Panc1 (cell line): ENCODE measurements around the gene TRIM68. TPM values are rescaled to one million over a fixed set of nuclear protein-coding genes. Genes with fewer than 3 reads are reported as not detected.

Source experiments
- ATAC-seq: fragments of 200-7000 bp; cut with Tn5 transposase; 2 replicates; pipeline ENCODE4 v1.9.1; 2020; ENCODE audit warnings: mild to moderate bottlenecking, moderate library complexity
- BruUV-seq: library from RNA; stranded (reverse); fragments of 400-500 nt; replicated peaks from 2 replicates; lab custom pipeline; 2021; lab: Mats Ljungman, UMichigan
- CTCF ChIA-PET: fragments of 300-600 bp; sonication (Branson Sonifier 250); formaldehyde crosslinking; loops from one replicate; lab custom pipeline; 2022; ENCODE audit warnings: antibody characterized with exemption; lab: Charles Lee
- POLR2A ChIA-PET: fragments of 300-600 bp; sonication (Branson Sonifier 250); formaldehyde crosslinking; loops from one replicate; lab custom pipeline; 2022; ENCODE audit warnings: antibody characterized with exemption; lab: Charles Lee
- DNase-seq: peaks from one replicate; pipeline ENCODE4 v3.0.0-alpha.2; 2010; ENCODE audit warnings: low read depth, low spot score
- H3K27ac ChIP-seq: 2 replicates; pipeline ENCODE4 v1.5.1; 2011; ENCODE audit warnings: mild to moderate bottlenecking, low read length, inconsistent platforms
- H3K27me3 ChIP-seq: fragments of 200-500 bp; sonication (Bioruptor generic); 2 replicates; pipeline ENCODE4 v1.6.0; 2014; ENCODE audit warnings: low read length, inconsistent platforms; ENCODE audit not compliant: control insufficient read depth, insufficient read depth
- H3K36me3 ChIP-seq: fragments of 200-500 bp; sonication (Bioruptor generic); 2 replicates; pipeline ENCODE4 v1.5.1; 2014; ENCODE audit warnings: inconsistent platforms, mild to moderate bottlenecking, low read length, moderate library complexity; ENCODE audit not compliant: control insufficient read depth, insufficient read depth
- H3K4me1 ChIP-seq: 2 replicates; pipeline ENCODE4 v1.5.1; 2011; ENCODE audit warnings: inconsistent platforms, mild to moderate bottlenecking, low read length, moderate library complexity; ENCODE audit not compliant: control insufficient read depth, insufficient read depth
- H3K4me3 ChIP-seq, 2 experiments: 2 replicates each; pipeline ENCODE4 v1.5.1; 2011 to 2012; ENCODE audit warnings: low read depth in 2 of 2, low read length in 2 of 2, mild to moderate bottlenecking in 2 of 2, inconsistent platforms in 1 of 2, moderate library complexity in 1 of 2
- H3K9me3 ChIP-seq: fragments of 200-500 bp; sonication (Bioruptor generic); 2 replicates; pipeline ENCODE4 v1.5.1; 2014; ENCODE audit warnings: low read depth, mild to moderate bottlenecking, inconsistent platforms, low read length, moderate library complexity; ENCODE audit not compliant: control insufficient read depth, insufficient read depth
- CTCF ChIP-seq: fragments of 450-650 bp; IDR thresholded peaks from 2 replicates; pipeline ENCODE4 v1.5.1; 2017; ENCODE audit warnings: mild to moderate bottlenecking
- POLR2AphosphoS5 ChIP-seq: IDR thresholded peaks from 2 replicates; pipeline ENCODE4 v1.6.1; 2012; ENCODE audit warnings: mild to moderate bottlenecking, low read depth, low read length, moderate library complexity
- SIN3A ChIP-seq: IDR thresholded peaks from 2 replicates; pipeline ENCODE4 v1.6.1; 2012; ENCODE audit warnings: low read depth, mild to moderate bottlenecking, low read length, moderate library complexity, borderline replicate concordance; ENCODE audit not compliant: insufficient read depth
- TCF7L2 ChIP-seq: IDR thresholded peaks from 2 replicates; pipeline ENCODE4 v1.6.1; 2011; ENCODE audit warnings: mild to moderate bottlenecking, low read depth, low read length, inconsistent platforms
- in situ Hi-C: cut with HindIII; loops from 2 replicates; pipeline ENCODE4 v1.10.0; 2016; ENCODE audit warnings: low sequenced_read_pairs, low pct_unique_long_range_greater_than_20kb
- intact Hi-C: fragments of 100-400 bp; cut with micrococcal nuclease; formaldehyde crosslinking; loops from one replicate; pipeline ENCODE4 v1.10.0; 2022; ENCODE audit not compliant: unreplicated experiment
- total RNA-seq: library from RNA; stranded (reverse); gene quantifications from one replicate; pipeline ENCODE4 v1.2.1, GENCODE V29; 2021; ENCODE audit not compliant: unreplicated experiment
- TF ChIP-seq, protein P1 (sequence below), 2 experiments: IDR thresholded peaks; 2 replicates each; pipeline ENCODE4 v1.6.1; 2011 to 2012; ENCODE audit warnings: low read depth in 2 of 2, control low read depth in 1 of 2, low read length in 1 of 2, mild to moderate bottlenecking in 1 of 2, moderate library complexity in 1 of 2; ENCODE audit not compliant: insufficient read depth in 1 of 2

TRIM68 gene
- total RNA-seq, 1 experiment from 2014 or later: 18.5 TPM

DNA sequence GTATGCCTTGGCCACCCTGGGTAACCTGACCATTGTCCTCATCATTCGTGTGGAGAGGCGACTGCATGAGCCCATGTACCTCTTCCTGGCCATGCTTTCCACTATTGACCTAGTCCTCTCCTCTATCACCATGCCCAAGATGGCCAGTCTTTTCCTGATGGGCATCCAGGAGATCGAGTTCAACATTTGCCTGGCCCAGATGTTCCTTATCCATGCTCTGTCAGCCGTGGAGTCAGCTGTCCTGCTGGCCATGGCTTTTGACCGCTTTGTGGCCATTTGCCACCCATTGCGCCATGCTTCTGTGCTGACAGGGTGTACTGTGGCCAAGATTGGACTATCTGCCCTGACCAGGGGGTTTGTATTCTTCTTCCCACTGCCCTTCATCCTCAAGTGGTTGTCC lies 31.9 kb upstream of the TRIM68 start:
- ATAC-seq (no peak), DNase-seq (no peak)
- Histone ChIP-seq H3K36me3 (no peaks in the 10 kb centered on the region), H3K9me3 (no peaks in the 10 kb centered on the region), H3K27me3 (peaks cover 15% of the 10 kb centered on the region), H3K27ac (no peak overlapping the region), H3K4me3 (no peak overlapping the region), H3K4me1 (no peaks in the 10 kb centered on the region)
- intact Hi-C loops (loop anchor here (10.0 kb wide), 1 partner anchor 455 kb away; no protein-coding TSS in a partner anchor), in situ Hi-C loops (no loop called here)
- TF ChIP-seq SIN3A (no peak), POLR2AphosphoS5 (no peak), TCF7L2 (no peak), CTCF (no peak)
- TF ChIP-seq, protein P1, sequence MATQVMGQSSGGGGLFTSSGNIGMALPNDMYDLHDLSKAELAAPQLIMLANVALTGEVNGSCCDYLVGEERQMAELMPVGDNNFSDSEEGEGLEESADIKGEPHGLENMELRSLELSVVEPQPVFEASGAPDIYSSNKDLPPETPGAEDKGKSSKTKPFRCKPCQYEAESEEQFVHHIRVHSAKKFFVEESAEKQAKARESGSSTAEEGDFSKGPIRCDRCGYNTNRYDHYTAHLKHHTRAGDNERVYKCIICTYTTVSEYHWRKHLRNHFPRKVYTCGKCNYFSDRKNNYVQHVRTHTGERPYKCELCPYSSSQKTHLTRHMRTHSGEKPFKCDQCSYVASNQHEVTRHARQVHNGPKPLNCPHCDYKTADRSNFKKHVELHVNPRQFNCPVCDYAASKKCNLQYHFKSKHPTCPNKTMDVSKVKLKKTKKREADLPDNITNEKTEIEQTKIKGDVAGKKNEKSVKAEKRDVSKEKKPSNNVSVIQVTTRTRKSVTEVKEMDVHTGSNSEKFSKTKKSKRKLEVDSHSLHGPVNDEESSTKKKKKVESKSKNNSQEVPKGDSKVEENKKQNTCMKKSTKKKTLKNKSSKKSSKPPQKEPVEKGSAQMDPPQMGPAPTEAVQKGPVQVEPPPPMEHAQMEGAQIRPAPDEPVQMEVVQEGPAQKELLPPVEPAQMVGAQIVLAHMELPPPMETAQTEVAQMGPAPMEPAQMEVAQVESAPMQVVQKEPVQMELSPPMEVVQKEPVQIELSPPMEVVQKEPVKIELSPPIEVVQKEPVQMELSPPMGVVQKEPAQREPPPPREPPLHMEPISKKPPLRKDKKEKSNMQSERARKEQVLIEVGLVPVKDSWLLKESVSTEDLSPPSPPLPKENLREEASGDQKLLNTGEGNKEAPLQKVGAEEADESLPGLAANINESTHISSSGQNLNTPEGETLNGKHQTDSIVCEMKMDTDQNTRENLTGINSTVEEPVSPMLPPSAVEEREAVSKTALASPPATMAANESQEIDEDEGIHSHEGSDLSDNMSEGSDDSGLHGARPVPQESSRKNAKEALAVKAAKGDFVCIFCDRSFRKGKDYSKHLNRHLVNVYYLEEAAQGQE (IDR thresholded peaks at IDR 0.05; ENCODE audit: insufficient read depth in 1 of 2, low read depth in 2 of 2, low read length in 1 of 2): no peak
- ChIA-PET POLR2A (no interaction called here), CTCF (no interaction called here)
- BruUV-seq: no TSS peak

GRCh38 chr11:4637662-4638047 lies 29.6 kb upstream of the TRIM68 start:
- intact Hi-C loops: loop anchor here (1.0 to 10.0 kb wide), 3 partner anchors 189 to 457 kb away; no protein-coding TSS in a partner anchor
- H3K9me3 ChIP-seq: no peaks in the 10 kb centered on the region
- in situ Hi-C loops: no loop called here

More at GRCh38 chr11:4637662-4638047, 29.6 kb upstream of the TRIM68 start:
- ChIA-PET POLR2A (no interaction called here), CTCF (interaction anchor here (1.2 to 2.5 kb wide), 7 partner anchors 10 to 456 kb away, joined by 3 to 13 read pairs (median 7); no protein-coding TSS in a partner anchor)
- H3K27me3 ChIP-seq: peaks cover 8% of the 10 kb centered on the region; the same call in 1 of the 2 replicates
- BruUV-seq: no TSS peak
- H3K36me3 ChIP-seq: no peaks in the 10 kb centered on the region
- no peak for DNase-seq
- no peak overlapping the region for H3K4me3 ChIP-seq
- H3K4me1 ChIP-seq: no peaks in the 10 kb centered on the region
- TF ChIP-seq POLR2AphosphoS5 (no peak), TCF7L2 (no peak), CTCF (no peak), SIN3A (no peak)
- TF ChIP-seq, protein P1 (IDR thresholded peaks at IDR 0.05; ENCODE audit: insufficient read depth in 1 of 2, low read depth in 2 of 2, low read length in 1 of 2): no peak
- peak; percentile 18; the same call in 1 of the 2 replicates for ATAC-seq
- H3K27ac ChIP-seq: no peak overlapping the region
